Suppressor macrophage treated with lipopolysaccharide for 1 hour (primary cell): ENCODE measurements around the gene BEST2.

Experiments used
- DNase-seq, 3 donors: peaks; one replicate each; pipeline ENCODE4 v3.0.0-alpha.2; 2020 to 2022

Gene BEST2

GRCh38 chr19:12731337-12731736 lies 20.3 kb upstream of the BEST2 start:
- no peak for DNase-seq

GRCh38 chr19:12733369-12734214 lies 18.0 kb upstream of the BEST2 start:
- peak; percentile 78 to 86 (median 83) for DNase-seq

- DNase-seq, result peak; percentile 93 to 97 (median 94)
These were observed 14.4 kb upstream of the BEST2 start, which contains the start of gene GET3 for GRCh38 chr19:12736995-12737834. GET3 (plus strand) TSS chr19:12737497; CDS start chr19:12737506, 9 bp downstream.

- no peak for DNase-seq
These were observed 13.7 kb upstream of the BEST2 start for GRCh38 chr19:12737835-12738351.

GRCh38 chr19:12745166-12745897 lies 6.3 kb upstream of the BEST2 start:
- DNase-seq, result no peak

- DNase-seq, result no peak
These were observed 3.1 kb upstream of the BEST2 start for GRCh38 chr19:12748489-12748888.

GRCh38 chr19:12749938-12750521 lies 1.6 kb upstream of the BEST2 start:
- no peak for DNase-seq

GRCh38 chr19:12750851-12751250 lies 740 bp upstream of the BEST2 start:
- DNase-seq, result no peak

GRCh38 chr19:12752056-12752781 lies 628 bp downstream of the BEST2 start:
- DNase-seq, result no peak

- DNase-seq, result no peak
These were observed 3.0 kb downstream of the BEST2 start for GRCh38 chr19:12754465-12755196.

GRCh38 chr19:12756150-12756883 lies 4.7 kb downstream of the BEST2 start:
- DNase-seq, result no peak

- DNase-seq, result peak; percentile 84 to 91 (median 86)
These were observed 6.1 kb downstream of the BEST2 start for GRCh38 chr19:12757544-12758274.

- no peak for DNase-seq
These were observed 8.1 kb downstream of the BEST2 start for GRCh38 chr19:12759686-12760085.

- no peak for DNase-seq
These were observed 11.5 kb downstream of the BEST2 start for GRCh38 chr19:12763100-12763499.

- DNase-seq, result no peak
These were observed 13.1 kb downstream of the BEST2 start for GRCh38 chr19:12764698-12765097.

- peak; percentile 72 to 93 (median 88) for DNase-seq
These were observed 14.5 kb downstream of the BEST2 start for GRCh38 chr19:12766051-12766521.

GRCh38 chr19:12767150-12767549 lies 15.6 kb downstream of the BEST2 start:
- DNase-seq, result no peak

- DNase-seq, result no peak
These were observed 16.1 kb downstream of the BEST2 start for GRCh38 chr19:12767666-12768065.

GRCh38 chr19:12769689-12770088 lies 18.1 kb downstream of the BEST2 start:
- DNase-seq, result peak in 1 of 3 donors; percentile 12
